Parathyroid adenoma (tissue), 2 donors: ENCODE results near the gene KIAA1549.
"Not testable (repeated sequence)": the region's sequence is repeated elsewhere in the genome, so short reads cannot be mapped to it uniquely, and the experiment has no call there.

Source experiments
- H2AFZ ChIP-seq: fragments of 300-600 bp; sonication (generic); one replicate; pipeline ENCODE4 v1.7.0; 2017; ENCODE audit warnings: antibody characterized with exemption, mild to moderate bottlenecking
- H3K27ac ChIP-seq: fragments of 300-600 bp; sonication (generic); one replicate; pipeline ENCODE4 v1.7.0; 2017
- H3K27me3 ChIP-seq: fragments of 300-600 bp; sonication (generic); one replicate; pipeline ENCODE4 v1.7.0; 2017; ENCODE audit warnings: low read length; ENCODE audit not compliant: control insufficient read depth, insufficient read depth
- H3K36me3 ChIP-seq: fragments of 300-600 bp; sonication (generic); one replicate; pipeline ENCODE4 v1.7.0; 2017; ENCODE audit warnings: low read length; ENCODE audit not compliant: control insufficient read depth, insufficient read depth
- H3K4me1 ChIP-seq: fragments of 300-600 bp; sonication (generic); one replicate; pipeline ENCODE4 v1.7.0; 2017; ENCODE audit warnings: control low read depth
- H3K4me2 ChIP-seq: fragments of 300-600 bp; sonication (generic); one replicate; pipeline ENCODE4 v1.7.0; 2017; ENCODE audit warnings: low read length
- H3K4me3 ChIP-seq: fragments of 300-600 bp; sonication (generic); one replicate; pipeline ENCODE4 v1.7.0; 2017; ENCODE audit warnings: low read depth, low read length
- H3K79me2 ChIP-seq: fragments of 300-600 bp; sonication (generic); one replicate; pipeline ENCODE4 v1.7.0; 2017; ENCODE audit warnings: control low read depth
- H3K9ac ChIP-seq: fragments of 300-600 bp; sonication (generic); one replicate; pipeline ENCODE4 v1.7.0; 2017; ENCODE audit warnings: mild to moderate bottlenecking
- H3K9me3 ChIP-seq: fragments of 300-600 bp; sonication (generic); one replicate; pipeline ENCODE4 v1.7.0; 2017; ENCODE audit warnings: low read length; ENCODE audit not compliant: control insufficient read depth
- TF ChIP-seq, protein P1 (sequence below): fragments of 300-600 bp; sonication (generic); IDR thresholded peaks from one replicate; pipeline ENCODE4 v1.7.0; 2017; ENCODE audit warnings: antibody characterized with exemption, mild to moderate bottlenecking
- donor health status: primary hyperparathyroidism.

The KIAA1549 gene

DNA sequence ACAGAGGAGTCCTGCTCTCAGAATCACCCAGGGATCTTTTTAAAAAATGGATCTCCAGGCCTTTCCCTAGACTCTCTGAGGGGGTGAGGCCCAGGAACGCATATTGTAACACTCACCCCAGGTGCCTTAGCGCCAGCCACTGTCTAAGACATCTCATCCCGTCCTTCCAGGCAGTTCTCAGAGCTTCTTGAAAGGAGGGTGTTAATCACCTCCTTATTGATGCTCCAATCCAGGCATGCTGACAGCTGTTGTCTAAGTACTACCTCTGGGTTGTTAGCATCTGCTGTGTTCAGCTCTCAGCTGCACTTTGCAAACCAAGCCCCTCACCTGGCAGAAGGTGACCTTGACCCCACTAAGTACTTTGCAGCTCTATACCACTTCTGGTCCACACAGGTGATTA, 36.0 kb downstream of the KIAA1549 start:
- no peaks in the 10 kb centered on the region for H3K9me3 ChIP-seq
- no peak overlapping the region for H3K9ac ChIP-seq
- no peaks in the 10 kb centered on the region for H3K4me1 ChIP-seq
- TF ChIP-seq, protein P1, sequence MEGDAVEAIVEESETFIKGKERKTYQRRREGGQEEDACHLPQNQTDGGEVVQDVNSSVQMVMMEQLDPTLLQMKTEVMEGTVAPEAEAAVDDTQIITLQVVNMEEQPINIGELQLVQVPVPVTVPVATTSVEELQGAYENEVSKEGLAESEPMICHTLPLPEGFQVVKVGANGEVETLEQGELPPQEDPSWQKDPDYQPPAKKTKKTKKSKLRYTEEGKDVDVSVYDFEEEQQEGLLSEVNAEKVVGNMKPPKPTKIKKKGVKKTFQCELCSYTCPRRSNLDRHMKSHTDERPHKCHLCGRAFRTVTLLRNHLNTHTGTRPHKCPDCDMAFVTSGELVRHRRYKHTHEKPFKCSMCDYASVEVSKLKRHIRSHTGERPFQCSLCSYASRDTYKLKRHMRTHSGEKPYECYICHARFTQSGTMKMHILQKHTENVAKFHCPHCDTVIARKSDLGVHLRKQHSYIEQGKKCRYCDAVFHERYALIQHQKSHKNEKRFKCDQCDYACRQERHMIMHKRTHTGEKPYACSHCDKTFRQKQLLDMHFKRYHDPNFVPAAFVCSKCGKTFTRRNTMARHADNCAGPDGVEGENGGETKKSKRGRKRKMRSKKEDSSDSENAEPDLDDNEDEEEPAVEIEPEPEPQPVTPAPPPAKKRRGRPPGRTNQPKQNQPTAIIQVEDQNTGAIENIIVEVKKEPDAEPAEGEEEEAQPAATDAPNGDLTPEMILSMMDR, result no peak
- H3K79me2 ChIP-seq, result no peaks in the 10 kb centered on the region
- no peaks in the 10 kb centered on the region for H3K36me3 ChIP-seq
- H2AFZ ChIP-seq, result no peak overlapping the region
- no peaks in the 10 kb centered on the region for H3K27me3 ChIP-seq
- H3K4me2 ChIP-seq, result no peak overlapping the region
- no peak overlapping the region for H3K27ac ChIP-seq
- H3K4me3 ChIP-seq, result no peak overlapping the region

DNA sequence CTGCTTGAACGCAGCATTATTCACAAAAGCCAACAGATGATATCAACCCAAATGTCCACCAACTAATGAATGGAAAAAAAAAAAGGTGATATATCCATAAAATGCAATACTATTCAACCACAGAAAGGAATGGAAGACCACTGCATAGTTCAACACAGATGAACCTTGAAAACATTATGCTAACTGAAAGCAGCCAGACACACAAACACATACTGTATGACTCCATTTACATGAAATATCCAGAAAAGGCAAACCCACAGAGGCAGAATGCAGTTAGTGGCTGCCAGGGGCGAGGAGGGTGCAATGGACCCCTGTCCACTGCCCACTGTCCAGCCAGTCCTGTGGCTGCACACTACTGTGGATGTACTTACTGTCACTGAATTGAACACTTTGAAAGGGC, 36.6 kb downstream of the KIAA1549 start:
- no peak overlapping the region for H3K4me3 ChIP-seq
- no peaks in the 10 kb centered on the region for H3K36me3 ChIP-seq
- no peak overlapping the region for H3K4me2 ChIP-seq
- H3K9me3 ChIP-seq, result no peaks in the 10 kb centered on the region
- no peak overlapping the region for H3K27ac ChIP-seq
- no peak overlapping the region for H3K9ac ChIP-seq
- TF ChIP-seq, protein P1, result no peak
- H3K79me2 ChIP-seq, result no peaks in the 10 kb centered on the region
- no peak overlapping the region for H2AFZ ChIP-seq
- no peaks in the 10 kb centered on the region for H3K27me3 ChIP-seq
- no peaks in the 10 kb centered on the region for H3K4me1 ChIP-seq

DNA sequence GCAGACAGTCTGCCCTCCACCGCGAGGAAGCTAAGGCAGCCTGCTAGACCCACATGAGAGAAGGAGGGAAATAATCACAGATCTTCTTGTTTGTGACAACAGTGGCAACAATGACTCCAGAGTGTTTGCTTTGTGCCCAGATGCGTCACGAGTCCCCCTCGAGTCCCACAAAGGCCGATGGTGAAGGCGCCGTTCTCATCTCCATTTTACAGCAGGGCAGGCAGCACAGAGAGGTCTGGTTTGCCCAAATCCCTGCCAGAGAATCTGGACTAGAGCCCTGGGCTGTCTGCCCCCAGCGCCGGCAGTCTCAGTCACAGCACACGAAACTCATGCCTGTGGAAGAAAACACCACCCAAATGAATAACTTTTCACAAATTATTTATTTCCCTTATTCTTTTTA, 38.1 kb downstream of the KIAA1549 start:
- Histone ChIP-seq H3K27ac (no peak overlapping the region), H3K36me3 (no peaks in the 10 kb centered on the region), H3K4me3 (no peak overlapping the region), H3K9ac (no peak overlapping the region), H3K4me2 (no peak overlapping the region), H2AFZ (no peak overlapping the region), H3K79me2 (no peaks in the 10 kb centered on the region), H3K4me1 (no peaks in the 10 kb centered on the region), H3K9me3 (no peaks in the 10 kb centered on the region), H3K27me3 (no peaks in the 10 kb centered on the region)
- TF ChIP-seq, protein P1, result no peak

DNA sequence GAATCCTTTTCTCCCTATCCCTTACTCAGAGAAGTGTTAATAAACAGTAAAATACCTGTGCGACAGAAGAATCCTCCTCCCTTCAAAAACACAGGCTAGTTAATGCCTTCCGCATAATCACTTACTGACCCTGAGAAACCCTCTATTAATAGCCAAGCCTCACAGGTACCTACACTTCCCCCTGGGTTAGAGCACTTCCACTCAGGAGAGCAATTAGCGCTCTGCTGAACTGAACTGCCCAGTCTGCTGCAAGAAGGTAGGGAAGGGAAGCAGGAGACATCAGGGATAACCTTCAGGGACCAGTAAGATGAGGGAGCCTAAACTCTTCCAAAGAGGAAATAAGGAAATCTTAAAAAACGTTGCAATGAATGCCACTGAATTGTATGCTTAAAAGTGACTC, 39.6 kb downstream of the KIAA1549 start:
- Histone ChIP-seq H3K9ac (no peak overlapping the region), H3K9me3 (no peaks in the 10 kb centered on the region), H3K36me3 (no peaks in the 10 kb centered on the region), H3K79me2 (no peaks in the 10 kb centered on the region), H3K4me1 (no peaks in the 10 kb centered on the region), H3K27ac (no peak overlapping the region), H3K27me3 (no peaks in the 10 kb centered on the region), H3K4me3 (no peak overlapping the region), H3K4me2 (no peak overlapping the region), H2AFZ (no peak overlapping the region)
- TF ChIP-seq, protein P1, result no peak

DNA sequence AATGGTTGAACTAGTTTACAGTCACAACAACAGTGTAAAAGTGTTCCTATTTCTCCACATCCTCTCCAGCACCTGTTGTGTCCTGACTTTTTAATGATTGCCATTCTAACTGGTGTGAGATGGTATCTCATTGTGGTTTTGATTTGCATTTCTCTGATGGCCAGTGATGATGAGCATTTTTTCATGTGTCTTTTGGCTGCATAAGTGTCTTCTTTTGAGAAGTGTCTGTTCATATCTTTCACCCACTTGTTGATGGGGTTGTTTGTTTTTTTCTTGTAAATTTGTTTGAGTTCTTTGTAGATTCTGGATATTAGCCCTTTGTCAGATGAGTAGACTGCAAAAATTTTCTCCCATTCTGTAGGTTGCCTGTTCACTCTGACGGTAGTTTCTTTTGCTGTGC, 40.6 kb downstream of the KIAA1549 start:
- not testable (repeated sequence) for H3K27me3 ChIP-seq, H3K4me3 ChIP-seq, H3K79me2 ChIP-seq, H3K9me3 ChIP-seq, H3K9ac ChIP-seq, H3K36me3 ChIP-seq, H2AFZ ChIP-seq, H3K27ac ChIP-seq, H3K4me2 ChIP-seq, H3K4me1 ChIP-seq
